ELR (cell line): Measurements from ENCODE around the gene CD209.
A peak's percentile ranks its signal among the peaks of the same experiment; 100 is the strongest.

Experiments used
- DNase-seq: peaks from one replicate; pipeline ENCODE4 v3.0.0-alpha.2; 2015; ENCODE audit warnings: low read depth

CD209 gene

DNA sequence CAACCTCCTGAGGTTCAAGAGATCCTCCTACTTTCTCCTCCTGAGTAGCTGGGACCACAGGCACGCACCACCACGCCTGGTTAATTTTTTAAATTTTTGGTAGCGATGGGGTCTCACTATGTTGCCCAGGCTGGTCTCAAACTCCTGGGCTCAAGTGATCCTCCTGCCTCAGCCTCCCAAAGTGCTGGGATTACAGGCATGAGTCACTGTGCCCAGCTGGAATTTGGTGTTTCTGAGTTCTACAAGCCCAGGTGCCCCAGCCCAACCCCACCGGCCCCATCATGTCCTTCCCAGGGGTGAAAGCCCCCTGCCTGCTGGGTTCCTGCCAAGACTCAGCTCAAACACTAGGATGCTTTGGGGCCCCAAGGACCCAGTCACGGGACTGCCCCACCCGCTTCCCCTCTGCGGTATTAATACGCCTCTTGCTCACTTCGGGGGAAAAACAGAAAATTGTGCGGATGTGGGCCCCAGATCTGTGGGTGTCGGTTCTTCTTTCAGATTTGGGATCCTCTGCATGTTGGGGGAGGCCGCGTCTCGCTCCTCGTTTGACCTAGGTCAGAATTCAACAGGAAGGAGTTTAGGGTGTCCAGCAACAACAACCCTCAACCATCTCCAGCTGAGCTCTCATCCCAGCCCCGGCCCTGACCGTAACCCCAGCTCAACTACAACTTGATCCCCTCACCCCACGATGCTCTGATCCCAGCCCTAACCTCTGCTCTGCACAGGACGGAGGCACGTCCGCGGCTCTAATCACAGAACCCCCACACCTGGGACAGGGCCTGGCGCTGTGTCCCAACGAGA lies 41.7 kb downstream of the CD209 start:
- DNase-seq = no peak

GRCh38 chr19:7704280-7705060 lies 42.9 kb downstream of the CD209 start:
- no peak for DNase-seq

GRCh38 chr19:7703332-7703731 lies 44.0 kb downstream of the CD209 start:
- DNase-seq = no peak

GRCh38 chr19:7701654-7702457 lies 45.5 kb downstream of the CD209 start, which contains the start of gene FCER2:
FCER2 (minus strand) TSS chr19:7702131; CDS start chr19:7699760, 2,371 bp downstream.
- DNase-seq = no peak

GRCh38 chr19:7701049-7701653 lies 46.2 kb downstream of the CD209 start:
- DNase-seq = no peak

GRCh38 chr19:7699417-7700401 lies 47.6 kb downstream of the CD209 start:
- peak; percentile 29 for DNase-seq

DNA sequence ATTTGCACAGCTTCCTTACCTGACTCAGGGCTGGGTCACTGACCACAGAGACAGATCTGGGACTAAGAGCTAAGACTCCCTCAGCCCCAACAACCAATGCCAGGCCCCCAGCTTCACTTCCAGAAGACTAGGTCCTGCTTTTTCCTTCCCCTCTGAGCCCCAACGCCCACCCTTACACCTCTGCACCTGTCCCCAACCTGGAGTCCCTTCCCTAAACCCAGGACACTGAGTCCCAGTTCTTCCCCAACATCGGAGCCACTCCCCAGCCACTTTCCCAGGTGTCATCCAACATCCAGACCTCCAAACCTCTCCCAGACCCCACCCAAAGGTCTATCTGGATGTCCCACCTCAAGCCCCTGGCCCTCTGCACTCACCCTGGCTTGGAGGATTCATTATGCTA lies 48.3 kb downstream of the CD209 start:
- DNase-seq = no peak

DNA sequence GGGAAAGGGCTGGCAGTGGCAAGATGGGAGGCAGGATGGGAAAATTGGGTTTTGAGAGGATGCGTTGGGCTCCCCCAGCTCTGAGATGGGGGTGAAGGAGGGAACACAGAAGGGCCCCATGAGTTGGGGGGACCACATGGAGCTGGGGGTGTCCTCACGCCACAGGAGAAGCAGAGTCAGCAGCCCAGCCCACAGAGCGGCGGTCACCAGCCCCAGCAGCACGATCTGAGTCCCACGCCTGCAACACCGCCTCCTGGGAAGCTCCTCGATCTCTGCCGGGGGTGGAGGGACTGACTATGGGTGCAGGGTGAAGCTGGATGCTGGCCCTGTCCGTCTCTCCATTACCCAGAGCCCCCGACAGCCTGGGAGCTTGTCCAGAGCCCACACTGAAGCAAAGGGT lies 48.8 kb downstream of the CD209 start:
- DNase-seq = no peak

DNA sequence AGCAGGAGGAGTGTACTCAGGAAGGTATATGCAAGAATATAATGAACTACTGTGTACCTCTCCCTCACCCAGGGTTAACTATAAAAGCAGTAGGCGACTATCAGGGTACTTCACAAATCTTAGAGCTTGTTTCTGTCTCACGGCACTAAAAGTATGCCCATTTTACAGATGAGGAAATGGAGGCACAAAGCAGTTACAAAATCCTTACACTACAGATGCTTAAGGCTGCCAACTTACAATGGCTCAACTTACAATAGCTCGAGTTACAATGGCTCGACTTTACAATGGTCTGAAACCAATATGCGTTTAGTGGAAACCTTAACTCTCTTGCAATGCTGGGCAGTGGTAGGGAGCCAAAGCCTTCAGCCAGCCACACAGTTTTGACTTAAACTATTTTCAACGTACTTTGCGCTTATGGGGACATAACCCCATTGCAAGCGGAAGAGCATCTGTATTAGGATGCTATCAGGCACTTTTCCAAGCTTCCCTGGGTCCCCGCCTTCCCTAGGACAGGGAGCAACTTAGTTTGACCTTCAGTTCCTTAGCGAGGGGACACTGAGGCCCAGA lies 49.5 kb downstream of the CD209 start:
- no peak for DNase-seq

DNA sequence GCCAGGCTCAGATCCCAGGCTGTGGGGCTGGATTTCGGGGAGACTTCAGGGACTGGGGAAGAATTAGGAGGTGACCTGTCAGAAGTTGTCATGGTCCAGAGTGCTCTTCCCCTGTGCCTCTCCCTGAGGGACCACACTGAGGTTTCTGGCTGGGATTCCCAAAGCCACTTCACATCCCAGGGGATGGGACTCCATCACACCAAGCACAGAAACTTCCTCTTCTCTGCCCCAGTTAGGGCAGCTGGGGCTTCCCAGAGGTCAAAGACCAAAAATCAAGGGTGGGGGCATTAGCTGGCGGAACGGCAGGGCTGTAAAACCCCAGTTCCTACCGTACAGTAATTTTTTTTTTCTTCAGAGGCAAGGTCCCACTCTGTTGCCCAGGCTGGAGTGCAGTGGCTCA lies 52.8 kb downstream of the CD209 start:
- no peak for DNase-seq

DNA sequence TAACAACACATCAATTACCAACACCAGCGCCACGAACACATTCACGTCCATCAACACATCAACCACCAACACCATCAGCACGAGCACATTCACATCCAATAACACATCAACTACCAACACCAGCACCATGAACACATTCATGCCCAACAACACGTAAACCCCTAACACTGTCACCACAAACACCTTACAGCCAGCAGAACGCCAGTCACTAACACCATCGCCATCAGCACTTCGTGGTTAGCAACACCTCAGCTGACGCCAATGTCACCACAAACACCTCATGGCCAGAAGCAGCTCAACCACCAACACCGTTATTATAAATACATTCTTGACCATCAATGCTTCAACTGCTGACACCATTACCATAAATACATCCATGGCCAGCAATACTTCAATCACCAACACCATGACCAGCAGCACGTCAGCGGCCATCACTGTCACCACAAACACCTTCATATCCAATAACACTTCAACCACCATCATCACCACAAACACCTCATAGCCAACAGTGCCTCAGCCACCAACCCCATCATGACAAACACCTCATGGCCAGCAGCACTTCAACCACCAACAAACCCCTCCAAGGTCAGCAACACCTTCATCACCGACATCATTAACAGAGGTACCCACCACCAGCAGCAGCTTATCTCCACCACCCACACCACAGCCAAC lies 54.8 kb downstream of the CD209 start:
- no peak for DNase-seq

GRCh38 chr19:7691497-7691896 lies 55.8 kb downstream of the CD209 start:
- no peak for DNase-seq

- DNase-seq = no peak
Measured at GRCh38 chr19:7690779-7691258, 56.5 kb downstream of the CD209 start.
